GM21529 (cell line): ENCODE data around the gene GABRB1.
A peak's percentile ranks its signal among the peaks of the same experiment; 100 is the strongest.
"Not testable (repeated sequence)": the region's sequence is repeated elsewhere in the genome, so short reads cannot be mapped to it uniquely, and the experiment has no call there.

Experiments used
- ATAC-seq: cut with Tn5 transposase; IDR thresholded peaks from one replicate; pipeline ENCODE4 v1.9.1; 2021; ENCODE audit not compliant: unreplicated experiment

The GABRB1 gene

GRCh38 chr4:47378021-47378530, 346.7 kb downstream of the GABRB1 start:
- not testable (repeated sequence) for ATAC-seq

- no peak for ATAC-seq
Measured at GRCh38 chr4:47381172-47381571, 349.8 kb downstream of the GABRB1 start.

DNA sequence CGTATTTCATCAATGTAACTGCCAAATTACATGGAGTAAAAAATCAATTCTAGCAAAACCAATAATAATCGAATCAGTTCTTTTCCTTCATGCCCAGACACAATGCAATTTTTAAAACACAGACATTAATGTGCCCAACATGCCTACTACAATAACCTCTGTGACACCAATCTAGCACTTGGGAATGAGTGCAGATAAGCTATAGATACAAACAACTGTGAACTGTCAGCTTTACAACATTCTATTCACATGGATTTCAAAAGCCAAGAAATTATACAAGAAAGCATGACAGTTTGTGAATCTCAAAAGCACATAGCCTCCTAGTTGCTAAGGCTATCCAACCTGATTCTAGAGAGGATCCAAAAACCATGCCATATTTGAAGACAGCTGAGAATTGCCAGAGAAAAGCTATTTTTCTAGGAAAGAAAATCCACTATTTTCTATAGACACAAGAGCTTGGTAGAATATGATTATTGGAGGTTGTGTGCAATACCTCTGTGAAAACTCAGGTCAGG, 351.5 kb downstream of the GABRB1 start:
- no peak for ATAC-seq

DNA sequence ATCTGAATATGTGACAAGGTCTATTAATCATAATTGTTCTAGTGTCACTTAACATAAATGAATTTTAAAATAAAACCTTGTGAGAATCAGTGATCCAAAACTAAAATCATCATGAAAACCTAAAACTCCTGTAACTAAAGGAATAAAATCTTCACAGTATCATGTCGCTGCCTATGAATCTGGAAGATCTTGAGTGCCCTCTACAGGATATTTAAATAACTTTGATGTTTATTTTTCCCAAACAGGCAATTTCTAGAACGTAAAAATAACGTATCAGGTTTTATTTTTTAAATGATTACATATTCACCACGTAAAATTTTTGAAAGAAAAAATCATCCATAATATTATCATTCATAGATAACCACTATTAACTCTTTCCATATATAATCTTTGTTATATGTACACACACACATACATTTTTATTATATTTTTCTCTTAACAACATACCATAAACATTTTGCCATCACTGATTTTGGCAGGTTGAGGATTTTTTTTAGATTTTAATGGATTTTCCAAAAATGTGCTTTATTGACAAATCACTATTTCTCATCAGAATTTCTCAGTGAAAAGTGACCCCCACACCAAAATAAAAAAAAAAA, 352.6 kb downstream of the GABRB1 start:
- ATAC-seq: no peak

DNA sequence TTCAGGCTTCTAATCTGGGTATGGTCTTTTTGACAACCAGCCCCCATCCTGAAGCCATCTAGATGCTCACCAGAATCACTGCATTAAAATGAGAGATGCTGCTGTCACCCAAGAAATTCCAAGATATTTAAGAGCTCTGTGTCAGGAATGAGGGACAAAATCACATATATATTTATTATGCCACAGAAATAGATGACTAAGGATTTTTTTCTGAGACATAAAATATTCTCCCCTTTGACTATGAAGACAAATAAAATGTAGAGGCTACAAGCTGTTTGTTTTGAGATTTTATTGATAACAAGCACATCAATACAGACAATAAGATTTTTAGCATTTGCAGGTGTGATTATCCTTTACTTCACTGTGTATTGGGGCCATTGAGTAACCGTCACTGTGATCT, 354.8 kb downstream of the GABRB1 start:
- no peak for ATAC-seq

DNA sequence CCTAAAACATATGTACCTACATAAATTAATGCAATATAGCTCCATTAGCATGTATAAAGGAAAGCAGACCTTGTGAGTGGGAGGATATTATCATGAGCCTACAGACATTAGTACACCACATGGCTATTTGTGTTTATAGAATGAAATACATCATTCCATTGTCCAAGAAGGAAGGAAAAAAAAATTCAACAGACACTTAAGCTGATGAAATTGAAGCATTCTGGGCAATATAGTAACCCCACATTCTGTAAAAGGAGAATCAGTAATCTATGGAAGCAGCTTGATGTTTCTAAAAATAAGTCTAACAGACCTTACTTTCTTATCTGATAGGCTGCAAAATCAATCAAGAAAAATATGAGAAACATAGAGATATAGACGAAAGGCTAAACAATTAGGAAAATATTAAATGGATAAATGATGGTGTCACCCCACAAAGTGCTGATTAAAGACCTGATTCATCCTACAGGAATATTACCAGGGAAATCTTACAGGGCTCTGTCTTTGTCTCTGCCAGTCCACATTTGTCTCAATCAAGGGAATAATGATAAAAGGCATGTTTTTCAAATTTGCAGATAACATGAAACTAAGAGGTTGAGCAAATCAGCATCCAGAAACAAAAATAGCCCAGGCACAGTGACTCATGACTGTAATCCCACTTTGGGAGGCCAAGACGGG, 355.3 kb downstream of the GABRB1 start:
- no peak for ATAC-seq

DNA sequence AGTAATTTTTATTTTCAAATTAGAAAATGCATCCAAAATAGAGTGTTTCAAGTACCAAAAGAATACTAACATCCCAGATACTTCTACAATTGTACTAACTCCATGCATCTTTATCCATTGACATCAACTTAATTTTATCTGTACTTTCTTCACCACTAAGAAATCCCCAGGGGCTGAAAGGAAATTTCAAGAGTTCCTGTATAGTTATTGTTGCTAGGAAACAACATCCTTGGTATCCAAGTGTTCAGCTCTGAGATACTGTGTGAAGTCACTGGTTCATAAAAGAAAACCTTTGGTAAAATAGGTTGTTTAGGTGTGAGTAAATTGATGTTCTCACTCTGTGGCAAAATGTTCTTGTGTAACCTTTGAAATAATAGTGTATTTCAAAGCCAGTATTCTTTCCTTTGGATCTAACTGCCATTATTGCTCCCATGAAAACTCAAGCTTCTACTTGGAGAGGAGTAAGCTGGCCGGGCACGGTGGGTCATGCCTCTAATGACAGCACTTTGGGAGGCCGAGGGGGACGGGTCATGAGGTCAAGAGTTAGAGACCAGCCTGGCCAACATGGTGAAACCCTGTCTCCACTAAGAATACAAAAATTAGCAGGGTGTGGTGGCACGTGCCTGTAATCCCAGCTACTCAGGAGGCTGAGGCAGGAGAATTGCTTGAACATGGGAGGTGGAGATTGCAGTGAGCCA, 359.2 kb downstream of the GABRB1 start:
- no peak for ATAC-seq

GRCh38 chr4:47391256-47391655, 359.9 kb downstream of the GABRB1 start:
- no peak for ATAC-seq

- ATAC-seq: no peak
Measured at GRCh38 chr4:47406408-47406807, 375.0 kb downstream of the GABRB1 start.

- no peak for ATAC-seq
Measured at GRCh38 chr4:47410271-47410670, 378.9 kb downstream of the GABRB1 start.

GRCh38 chr4:47413521-47413920, 382.2 kb downstream of the GABRB1 start:
- ATAC-seq: no peak

DNA sequence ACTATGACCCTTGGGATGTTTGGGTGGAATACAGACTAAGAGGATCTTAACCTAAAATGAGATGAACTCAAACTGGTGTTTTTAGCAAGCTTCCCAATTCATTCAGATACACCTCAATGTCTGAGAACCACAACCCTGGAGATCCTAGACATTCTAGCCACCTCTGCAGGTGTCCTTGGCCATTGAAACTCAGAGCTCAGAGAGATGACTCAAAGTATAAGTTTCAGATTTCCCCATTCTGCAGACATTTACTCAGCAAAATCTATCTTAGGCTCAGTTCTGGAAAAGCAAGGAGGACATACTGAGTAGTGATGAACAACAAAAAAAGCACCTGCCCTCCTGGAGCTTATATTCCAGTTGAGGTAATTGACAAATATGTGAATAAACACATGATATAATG, 384.4 kb downstream of the GABRB1 start:
- no peak for ATAC-seq

GRCh38 chr4:47418147-47418546, 386.8 kb downstream of the GABRB1 start:
- no peak for ATAC-seq

GRCh38 chr4:47419296-47419695, 387.9 kb downstream of the GABRB1 start:
- ATAC-seq: no peak

DNA sequence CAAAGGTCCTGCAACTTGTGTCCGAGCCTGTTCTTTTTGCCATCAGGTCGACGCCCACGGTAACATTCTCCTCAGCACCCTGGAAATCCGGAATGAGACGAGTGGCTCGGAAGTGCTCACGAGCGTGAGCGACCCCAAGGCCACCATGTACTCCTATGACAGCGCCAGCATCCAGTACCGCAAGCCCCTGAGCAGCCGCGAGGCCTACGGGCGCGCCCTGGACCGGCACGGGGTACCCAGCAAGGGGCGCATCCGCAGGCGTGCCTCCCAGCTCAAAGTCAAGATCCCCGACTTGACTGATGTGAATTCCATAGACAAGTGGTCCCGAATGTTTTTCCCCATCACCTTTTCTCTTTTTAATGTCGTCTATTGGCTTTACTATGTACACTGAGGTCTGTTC, 394.3 kb downstream of the GABRB1 start:
- no peak for ATAC-seq

- ATAC-seq: no peak
Measured at GRCh38 chr4:47427935-47428334, 396.6 kb downstream of the GABRB1 start.

DNA sequence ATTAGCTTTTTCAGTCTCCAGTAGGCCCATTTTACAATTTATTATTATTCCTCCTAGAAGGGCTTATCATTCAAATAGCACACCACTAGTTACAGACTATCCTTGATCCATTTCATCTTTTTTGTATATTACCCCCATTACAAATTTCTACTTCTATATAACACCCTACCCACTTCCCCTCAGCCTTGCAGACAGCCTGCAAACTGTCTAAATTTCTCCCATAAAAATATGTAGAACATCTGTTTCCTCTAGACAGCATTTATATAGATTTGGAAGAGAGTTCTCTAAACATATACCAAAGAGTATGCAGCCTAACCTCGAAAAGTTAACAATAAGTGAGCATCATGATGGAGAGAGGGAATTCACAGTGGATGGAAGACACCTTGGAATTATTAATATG, 401.4 kb downstream of the GABRB1 start:
- ATAC-seq: no peak

DNA sequence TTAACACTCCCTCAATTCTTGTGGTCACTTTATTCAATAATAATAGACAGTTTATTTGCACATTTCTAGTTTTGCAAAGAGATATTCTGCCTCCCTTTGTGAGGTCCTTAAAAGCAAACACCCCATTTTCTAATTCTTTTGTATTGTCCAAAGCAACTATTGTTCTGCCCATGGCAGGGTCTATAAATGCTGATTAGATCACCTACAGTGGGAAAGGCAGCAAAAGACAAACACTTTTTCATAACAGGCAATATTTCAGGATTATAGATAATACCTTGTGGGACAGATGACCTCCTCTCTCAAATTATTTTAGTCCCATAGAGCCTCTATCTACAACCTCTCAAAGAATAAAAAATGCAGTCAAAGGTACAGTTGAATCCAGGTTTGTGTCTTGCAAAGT, 403.6 kb downstream of the GABRB1 start:
- ATAC-seq: no peak

DNA sequence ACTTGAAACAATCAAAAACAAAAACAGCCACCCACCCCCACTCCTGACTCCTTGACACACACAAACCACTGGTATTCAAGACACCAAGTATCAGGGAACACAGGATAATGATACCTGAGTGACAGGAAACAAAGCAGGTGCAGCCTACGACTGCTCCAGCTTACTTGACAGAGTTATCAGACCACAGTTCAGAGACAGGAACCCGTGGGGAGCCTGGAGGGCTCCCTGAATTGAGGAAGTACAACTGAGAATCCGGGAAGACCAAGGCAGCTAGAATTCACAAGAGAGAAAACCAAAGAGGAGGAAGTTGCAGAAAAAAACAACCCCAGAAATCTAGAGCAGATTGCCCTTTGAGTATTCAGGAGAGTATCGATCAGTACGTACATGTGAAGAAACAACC, 411.6 kb downstream of the GABRB1 start:
- ATAC-seq: peak; percentile 89

DNA sequence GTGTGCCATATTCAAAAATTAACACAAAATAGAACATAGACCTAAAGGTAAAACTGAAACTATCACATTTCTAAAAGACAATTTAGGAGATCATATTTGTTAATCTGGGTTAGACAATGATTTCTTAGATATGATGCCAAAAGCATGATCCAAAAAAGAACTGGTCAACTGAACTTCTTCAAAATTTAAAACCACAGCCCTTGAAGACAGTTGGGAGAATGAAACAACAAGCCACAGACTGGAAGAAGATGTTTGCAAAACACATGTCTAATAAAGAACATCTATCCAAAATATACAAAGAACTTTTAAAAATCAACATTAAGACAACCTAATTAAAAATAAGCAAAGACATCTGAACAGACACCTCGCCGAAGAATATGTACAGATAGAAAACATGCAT, 412.7 kb downstream of the GABRB1 start:
- ATAC-seq: no peak

DNA sequence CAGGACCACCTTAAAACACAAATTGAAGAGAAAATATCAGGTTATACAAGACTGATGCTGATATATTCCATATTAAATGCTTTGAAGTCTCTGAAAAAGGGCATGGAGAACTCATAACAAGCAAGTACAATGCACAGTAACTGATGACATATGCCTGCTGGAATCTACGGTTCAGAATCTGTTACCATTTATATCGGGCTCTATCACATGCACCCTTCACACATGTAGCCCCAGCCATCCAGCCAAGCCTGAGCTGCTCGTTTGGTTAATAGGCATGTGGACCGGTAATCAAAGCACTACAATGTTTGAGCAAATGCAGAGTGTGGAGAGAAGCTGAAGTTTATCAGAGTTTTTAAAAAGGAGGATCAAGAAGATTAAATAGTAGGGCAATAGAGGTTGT, 420.3 kb downstream of the GABRB1 start:
- ATAC-seq: no peak

- ATAC-seq: peak; percentile 28
Measured at GRCh38 chr4:47462799-47463234, 431.4 kb downstream of the GABRB1 start.
